NCI-H1417 treated with DMSO at 0.1 percent for 48 hours (cell line): Measurements from ENCODE around the gene ATP11C.

Source experiments
- DNase-seq: peaks from one replicate; lab custom pipeline; 2025; lab: John Stamatoyannopoulos, UW

ATP11C gene

DNA sequence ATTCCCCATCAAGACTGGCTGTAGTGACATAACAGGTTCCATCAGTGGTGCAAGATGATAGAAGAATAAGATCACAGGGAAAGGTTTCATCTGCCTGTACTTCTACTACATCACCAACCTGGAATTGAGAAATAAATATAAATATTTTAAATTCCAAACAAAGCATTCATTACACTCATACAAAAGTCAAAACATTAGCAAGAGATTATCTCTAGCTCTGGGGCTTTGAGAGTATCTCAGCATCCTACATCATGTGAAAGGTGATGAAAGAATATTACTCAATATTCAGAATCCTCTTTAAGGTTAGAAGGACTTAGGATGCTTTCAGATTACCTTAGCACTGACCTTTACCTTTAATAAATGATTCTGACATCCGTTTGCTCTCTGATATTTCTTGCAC lies 128.4 kb downstream of the ATP11C start:
- DNase-seq: no peak

DNA sequence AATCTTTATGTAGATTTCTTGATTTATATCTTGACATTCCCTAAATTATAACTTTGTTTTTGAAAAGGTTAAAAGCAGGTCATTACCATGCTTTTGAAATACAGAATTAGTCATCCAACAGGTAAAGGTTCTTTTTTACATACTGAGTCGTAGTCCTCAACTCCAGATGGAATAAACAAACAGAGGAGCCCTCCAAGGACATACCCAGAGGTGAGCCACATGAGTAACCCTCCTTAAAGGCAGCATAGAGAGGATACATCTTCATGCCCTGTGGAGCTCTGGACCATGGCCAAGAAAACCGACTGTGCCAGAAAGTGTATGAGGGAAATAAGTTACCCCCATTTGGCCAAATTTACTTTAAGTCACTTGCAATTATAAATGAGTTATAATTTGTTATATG lies 129.6 kb downstream of the ATP11C start:
- DNase-seq: no peak

DNA sequence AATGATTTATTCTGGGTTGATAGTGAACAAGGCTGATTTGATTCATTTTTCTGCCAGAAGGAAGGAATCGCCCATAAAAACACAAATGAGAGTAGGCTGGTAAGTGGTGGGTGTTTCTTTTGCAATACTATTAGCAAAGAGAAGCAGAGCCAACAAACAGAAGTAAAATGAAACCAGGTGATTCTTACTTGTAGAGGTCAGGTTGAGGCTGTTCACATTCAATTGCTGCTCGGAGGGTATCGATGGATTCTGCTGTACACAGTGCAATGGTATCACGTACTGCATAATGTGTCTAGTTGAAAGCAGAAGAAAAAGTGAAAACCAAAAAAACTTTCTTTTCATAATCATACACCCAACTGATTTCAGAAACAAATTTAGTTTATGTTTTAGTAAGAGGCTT lies 130.8 kb downstream of the ATP11C start:
- DNase-seq: no peak

DNA sequence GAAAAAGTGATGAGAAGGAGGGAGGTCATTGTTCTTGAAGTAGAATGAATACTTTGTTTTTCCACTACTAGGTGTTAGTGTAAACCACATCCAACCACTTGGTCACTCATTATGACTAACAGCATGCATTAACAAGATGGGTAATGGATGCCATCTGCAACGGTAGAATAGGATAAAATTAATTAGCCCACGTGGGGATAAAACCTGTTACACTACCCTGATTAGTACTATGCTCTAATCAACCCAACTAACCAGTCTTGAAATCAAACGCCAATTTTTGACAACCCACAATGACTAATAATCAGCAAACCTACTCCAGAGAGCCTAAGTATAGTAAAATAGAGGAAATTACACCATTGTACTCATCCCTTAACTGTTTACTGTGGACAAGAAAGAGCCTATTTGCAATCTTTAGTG lies 131.4 kb downstream of the ATP11C start:
- no peak for DNase-seq

DNA sequence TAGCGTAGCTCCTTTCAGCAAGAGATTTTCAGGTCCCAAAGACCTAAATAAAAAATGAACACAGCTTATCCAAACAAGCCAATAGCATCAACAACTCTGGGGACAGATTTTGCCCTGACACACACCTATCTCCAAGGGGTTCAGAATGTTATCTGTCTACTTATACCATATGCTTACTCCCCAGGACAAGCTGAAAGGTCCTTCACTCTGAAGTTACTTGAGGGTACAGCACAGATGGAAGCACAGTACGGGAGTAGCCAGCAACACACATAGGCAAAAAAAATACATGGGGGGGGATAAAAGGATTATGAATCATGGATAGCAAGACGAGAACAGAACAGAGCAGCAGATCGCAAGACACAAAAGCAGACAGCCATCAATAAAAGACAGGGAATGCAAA lies 134.2 kb downstream of the ATP11C start:
- no peak for DNase-seq

DNA sequence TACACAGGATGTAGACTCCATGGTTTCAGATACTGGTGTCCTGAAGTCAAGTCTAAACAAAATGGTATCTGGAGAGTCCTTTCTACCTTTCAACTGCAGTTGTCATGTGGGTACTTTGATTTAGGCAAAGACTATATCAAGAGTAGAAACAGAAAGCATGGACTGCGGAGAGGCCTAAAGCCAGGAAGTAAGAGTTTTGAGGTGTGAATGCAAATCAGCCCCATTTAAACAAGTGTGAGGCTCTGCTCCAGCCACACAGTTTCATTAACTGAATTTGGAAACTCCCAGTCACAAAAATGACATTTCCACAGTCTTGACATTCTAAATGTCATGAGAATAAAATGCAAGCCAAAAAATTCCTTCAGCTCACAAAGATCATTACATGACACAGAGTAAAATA lies 137.7 kb downstream of the ATP11C start:
- DNase-seq: no peak

DNA sequence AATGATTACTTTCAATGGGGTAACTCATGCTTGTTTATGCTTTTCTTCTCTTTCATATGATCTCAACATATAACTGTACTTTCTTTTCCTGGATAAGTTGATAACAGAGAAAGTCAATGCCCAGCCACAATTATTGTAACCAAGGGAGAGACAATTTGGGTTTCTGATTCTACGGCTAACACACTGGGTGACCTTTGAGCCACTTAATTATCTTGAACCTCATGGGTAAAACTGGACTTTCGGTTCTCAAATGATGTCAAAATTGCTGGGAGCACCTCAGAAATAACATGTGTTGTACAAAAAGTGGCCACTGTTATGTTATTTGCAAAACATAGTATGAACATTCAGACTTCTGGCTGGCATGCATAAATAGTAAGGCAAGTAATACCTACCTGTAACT lies 145.3 kb downstream of the ATP11C start:
- DNase-seq: no peak

DNA sequence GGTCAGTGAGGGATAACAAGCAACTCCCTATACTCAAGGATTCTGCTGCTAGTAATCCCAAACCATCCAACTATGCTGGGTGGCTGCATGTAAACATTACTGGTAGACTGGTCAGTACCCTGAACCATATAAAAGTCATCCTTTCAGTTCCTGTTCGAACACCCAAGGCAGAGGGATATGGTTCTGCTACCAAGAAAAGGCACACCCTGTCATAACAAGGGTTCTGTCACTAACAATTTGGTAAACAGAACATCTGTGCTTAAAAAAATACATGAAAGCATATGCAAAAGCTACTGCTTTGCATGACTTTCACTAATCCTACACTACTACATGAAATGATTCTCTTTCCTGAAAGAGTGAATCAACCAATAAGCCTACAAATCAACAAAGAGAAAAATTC lies 148.0 kb downstream of the ATP11C start:
- DNase-seq: no peak

DNA sequence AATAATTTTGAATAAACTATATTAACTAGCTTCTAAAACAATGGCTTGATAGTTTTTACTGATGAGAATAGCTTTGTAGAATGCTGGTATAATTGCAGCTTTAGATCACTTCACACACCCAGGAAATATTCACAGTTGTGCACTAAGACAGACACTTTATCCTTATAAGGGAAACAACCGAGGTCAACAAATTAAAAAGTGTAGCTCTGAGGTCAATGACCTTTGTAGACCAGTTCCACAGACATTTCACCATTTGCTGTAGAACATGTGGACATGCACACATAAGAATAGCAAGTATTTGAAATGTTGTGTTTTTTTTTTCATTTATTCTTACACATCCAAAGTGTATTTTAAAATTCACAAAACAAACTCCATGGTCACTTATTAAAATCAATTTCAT lies 148.9 kb downstream of the ATP11C start:
- no peak for DNase-seq

DNA sequence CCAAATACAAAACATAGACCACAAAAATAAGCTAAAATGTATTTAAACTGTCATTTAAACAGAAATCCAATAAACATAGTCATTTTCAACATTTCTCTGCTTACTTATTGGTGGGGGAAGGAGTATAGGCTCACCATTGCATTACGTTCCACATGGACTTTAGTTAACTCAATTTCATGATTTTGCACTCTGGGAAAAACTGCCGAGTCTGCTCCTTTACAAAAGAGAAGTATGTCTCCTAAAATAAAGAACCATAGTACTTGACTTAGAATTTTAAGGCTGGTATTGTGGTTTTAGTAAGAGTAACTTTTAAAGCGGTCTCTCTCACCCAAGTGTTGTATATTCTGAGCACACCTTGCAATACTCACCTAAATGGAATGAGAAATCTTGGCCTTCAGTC lies 149.8 kb downstream of the ATP11C start:
- no peak for DNase-seq

DNA sequence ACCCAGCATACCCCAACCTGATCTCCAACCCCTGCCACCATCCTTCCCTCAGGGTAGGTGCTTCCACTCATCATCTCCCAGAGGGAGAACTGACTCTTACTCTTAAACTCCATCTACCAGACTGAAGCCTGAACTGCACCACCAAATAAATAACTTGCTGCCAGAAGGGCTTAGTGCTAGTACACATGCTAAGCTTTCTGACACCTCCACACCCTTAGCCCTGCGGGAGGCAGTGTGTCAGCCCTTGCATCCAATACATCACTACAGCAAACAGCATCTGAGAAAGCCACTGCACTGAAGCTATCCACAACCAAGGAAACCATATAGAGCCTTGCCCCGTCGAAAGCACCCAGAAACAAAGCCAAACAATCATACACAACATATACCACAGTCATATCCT lies 156.3 kb downstream of the ATP11C start:
- no peak for DNase-seq

DNA sequence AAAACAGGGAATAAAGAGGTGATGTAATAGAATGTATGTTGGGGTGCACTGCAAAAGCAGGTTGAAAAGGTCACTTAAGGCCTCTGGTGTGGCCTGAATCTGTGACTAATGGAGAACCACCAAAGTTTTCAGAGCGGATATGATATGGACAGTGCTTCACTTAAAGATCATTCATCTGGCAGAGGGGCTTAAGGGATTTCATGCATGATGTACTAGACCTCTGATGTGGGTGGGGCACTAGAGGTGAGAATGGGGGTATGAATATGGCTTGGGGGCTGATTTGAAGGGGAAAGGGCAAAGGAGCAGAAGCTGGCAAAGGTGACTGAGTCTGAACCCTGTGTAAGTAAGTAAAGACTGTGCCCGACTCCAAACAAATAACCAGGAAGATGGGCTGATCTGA lies 162.5 kb downstream of the ATP11C start:
- no peak for DNase-seq

DNA sequence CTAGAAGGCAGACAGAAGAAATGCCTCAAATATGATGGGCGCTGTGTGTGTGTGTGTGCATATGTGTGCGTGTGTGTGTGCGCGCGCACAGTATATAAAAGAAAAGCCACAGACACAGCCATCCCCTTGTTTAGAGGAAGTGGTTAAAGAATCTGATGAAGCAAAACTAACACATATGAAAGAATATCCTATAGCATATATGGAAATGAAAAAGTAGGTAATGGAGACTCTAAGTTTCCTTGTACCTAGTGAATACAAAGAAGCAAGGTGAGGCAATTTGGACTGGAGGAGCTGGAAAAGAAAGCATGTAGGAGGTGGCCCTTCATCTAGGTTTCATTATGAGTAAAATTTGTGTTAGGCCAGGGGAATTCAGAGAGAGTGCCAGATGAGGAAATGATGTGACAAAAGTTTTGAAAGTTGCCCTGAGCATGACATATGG lies 166.3 kb downstream of the ATP11C start:
- DNase-seq: no peak

DNA sequence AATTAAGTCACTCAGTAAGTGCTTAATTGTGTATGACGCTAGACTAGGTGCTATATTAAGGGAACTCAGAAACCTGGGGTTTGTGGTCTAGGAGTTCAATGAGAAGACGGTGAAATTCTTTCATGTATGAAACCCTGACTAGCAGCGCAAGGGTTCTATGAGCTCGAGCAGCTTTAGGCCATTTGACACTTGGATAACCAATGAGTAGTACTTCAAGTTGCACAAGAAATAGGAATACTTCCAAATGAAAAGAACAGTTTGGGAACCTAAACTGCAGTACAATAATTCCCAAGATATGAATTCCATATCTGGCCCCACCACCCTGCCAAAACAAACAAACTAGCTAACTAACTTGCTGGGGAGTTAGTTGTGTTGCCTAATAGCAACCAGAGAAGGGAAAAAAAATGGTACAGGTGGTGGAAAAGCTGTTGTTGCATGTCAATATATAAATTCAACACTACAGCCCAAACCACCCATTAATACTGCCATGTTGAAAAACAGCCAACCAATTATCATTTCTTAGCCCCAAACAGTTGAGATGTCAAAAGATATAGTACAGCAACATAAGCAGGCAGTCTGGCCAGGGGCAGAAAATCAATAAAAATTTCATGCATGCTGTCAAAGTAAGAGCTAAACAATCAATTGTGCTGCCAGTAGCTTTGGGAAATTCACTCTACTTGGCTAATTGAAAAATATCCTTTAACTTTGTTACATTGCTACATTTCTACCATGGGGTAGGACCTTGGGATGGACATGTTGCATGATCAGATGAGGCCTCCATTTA lies 170.3 kb downstream of the ATP11C start:
- no peak for DNase-seq

DNA sequence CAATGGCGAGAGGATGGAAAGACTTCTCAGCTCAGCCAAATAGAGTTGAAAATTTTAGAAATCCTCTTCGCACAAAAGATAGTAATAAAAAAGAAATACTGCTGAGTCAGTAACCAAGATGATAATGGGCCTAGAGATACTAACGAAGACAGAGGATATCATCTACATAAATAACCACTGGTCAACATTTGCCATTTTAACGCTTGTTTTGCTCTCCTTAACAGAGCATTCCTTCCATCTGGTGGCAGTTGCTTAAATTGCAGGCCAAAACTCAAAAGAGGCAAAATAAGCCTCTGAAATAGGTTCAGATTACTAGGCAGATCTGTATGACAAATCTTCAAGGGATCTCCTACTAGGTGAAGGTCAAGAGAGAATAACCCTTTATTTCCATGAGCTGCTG lies 173.2 kb downstream of the ATP11C start:
- no peak for DNase-seq

DNA sequence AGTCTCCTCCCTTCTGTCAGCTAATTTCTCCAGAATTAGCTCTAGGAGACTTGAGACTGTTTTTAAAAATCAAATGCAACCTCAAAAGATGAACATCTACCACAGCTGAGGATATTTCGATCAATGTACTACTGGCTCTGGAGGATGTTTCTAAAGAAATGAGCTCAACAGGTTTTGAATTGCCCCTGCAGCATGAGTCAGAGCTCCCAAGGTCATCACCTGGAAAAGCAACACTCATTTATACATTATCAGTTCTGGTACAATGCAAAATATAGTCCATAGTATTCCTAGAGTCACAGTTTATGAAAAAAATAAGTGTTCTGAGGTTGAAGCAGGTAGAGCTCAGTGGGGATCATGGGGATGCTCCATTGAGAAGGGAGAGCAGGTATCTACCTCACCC lies 174.0 kb downstream of the ATP11C start:
- DNase-seq: no peak

DNA sequence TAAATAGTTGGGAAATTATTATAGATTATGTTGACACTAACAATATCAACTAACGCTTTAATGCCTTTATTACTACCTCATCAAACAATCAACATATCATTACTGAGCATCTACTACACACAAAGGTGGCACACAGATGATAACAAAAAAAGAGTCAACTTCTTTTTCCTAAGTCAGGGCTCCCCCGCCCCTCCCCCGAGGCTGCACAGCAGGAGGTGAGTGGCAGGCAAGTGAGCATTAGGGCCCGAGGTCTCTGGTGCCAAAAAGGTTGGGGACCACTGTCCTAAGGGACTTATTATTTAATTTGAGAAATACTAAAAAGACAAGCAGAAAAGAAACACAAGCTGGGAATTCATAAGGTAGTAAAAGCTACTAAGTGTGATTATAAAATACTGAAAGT lies 174.6 kb downstream of the ATP11C start:
- no peak for DNase-seq

DNA sequence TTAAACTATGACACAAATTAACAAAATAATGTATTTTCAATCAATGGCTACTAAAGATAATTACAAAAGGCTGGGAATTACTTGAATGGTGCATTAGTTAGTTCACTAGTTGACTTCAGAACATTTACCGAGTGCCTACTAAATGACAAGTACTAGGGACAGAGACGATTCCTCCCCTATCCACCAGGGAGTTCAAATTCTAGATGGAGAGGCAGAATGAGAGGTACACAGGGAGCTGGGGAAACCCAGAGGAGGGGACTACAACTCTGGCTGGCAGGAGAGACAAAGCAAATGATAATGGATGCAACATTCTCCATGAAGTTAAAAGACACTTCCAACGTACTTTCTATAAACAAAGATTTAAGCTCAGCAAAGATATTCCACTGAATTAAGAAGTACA lies 181.8 kb downstream of the ATP11C start:
- no peak for DNase-seq

DNA sequence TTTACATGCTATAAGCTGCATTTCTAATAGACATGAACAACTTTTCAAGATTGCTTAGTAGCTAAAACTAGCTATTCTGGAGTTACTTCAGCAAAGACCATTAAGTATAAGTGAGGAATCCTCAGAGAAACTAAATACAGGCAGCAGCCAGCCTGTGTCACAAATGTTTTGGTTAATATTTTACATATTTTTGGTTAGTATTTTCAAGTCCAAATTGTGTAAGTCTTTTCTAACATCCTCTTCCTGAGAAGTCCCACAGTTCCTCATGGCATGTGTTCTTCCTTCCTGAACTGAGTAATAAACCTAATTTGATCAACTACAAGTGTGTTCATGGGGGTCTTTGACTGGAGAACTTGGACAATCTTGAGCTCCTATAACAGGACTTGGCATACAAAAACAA lies 182.5 kb downstream of the ATP11C start:
- no peak for DNase-seq

DNA sequence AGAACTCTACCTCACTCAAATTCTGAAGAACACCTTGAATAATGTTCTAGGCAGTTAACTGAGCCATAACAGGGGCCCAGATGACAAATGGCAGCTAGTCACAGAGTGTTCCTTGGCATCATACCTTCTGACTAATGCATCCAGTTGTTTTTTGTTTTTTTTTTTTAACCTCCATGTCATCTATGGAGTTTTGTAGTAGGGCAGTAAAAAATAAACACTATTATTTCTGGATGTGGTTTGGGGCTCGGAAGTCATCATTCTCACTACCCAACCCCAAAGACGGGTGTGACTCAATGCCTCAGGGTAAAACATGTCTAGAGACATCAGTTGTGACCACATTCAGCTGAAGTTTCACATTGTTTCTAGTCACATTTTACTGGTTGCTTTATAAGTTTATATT lies 193.7 kb downstream of the ATP11C start:
- DNase-seq: no peak

DNA sequence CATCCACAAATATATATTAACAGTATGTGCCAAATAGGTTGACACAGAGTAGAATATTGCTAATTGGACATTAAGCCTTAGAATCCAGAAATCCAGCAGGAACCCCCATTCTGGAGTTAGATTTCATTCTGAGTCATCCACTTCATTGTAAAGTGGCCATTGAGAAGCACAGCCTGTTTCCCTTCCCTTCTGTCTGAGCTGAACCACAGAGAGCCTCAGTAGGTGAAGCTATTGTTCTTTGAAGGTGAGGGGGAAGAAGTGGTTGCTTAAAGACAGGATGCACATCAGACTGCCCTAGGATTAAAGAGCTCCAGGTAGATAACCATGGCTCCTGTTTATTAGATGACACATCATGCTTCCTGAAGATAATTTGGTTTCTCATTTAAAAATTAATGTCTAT lies 194.3 kb downstream of the ATP11C start:
- no peak for DNase-seq

DNA sequence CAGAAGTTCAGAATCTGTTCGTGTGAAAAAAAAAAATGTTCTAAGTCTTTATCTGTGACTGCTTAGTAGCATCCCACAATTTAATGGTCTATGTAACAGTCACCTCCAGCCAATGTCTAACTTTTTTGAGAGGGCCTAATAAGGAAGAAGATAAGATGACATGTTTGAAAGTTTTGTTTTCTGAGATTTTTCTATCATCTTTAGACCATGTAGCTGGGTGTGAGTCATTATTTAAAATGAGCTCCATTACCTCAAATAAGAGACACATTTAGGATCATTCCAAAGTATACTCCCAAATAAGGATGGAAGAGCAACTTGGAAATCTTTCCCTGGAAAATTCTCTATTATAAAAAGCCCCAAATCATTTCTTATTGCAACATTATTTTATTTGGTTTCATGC lies 196.7 kb downstream of the ATP11C start:
- no peak for DNase-seq

DNA sequence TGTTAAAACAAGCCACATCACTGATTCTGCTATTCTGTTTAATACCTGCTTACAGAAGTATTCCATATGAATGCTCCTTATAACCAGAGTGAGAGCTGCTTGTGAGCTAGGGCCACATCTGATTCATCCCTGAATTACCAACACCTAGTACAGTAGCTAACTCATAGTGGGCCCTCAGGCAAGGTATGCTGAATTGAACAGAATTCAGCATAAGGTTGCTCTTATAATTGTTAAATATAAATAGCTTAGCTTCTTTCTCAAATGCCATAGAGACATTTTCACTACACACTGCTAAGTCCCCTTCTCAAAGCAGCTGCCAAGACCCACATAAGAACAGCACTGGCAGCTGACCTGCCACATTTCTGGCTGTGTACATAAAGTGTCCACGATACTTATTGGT lies 197.9 kb downstream of the ATP11C start:
- no peak for DNase-seq

DNA sequence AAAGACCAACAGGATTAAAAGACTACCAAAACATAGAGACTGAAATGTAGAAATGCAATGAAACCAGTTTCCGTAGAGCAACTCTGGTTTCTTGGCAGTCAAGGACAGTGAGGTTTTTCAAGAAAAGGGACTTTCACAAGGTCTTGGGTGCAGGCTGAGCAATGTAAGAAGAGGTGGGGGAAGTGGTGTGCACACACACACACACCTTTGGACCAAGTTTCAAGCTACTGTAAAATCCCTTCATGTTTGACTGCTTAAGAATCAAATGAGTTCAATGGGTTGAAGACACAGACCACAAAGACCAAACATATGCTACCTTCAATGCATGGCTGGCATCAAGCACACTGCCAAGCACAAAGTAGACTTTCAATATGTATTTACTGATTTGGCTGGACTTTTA lies 207.1 kb downstream of the ATP11C start:
- no peak for DNase-seq

DNA sequence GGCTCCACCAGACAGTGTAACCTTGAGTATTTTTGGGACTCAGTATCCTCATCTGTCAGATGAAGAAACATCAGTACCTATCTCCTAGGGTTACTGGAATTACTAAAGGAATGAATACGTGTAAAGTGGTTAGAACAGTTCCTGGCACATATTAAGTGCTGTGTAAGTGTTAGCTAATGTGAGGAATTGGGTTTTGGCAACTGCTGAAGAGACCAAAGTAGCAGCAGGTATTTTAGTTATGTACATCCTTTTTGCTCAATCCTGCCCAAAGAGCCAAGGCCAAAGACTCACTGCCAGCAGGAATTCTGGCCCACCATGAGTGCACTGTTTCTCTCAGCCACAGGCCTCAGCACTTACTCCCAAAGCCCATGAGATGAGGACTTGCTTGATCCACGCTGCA lies 208.2 kb downstream of the ATP11C start:
- DNase-seq: no peak
